Stomach smooth muscle (tissue), 2 donors: Measurements from ENCODE around the gene BIN2.
"Not testable (repeated sequence)": the region's sequence is repeated elsewhere in the genome, so short reads cannot be mapped to it uniquely, and the experiment has no call there.

Source experiments
- H3K27ac ChIP-seq: one replicate; pipeline ENCODE4 v1.7.0; 2013; ENCODE audit warnings: mild to moderate bottlenecking, low read length, inconsistent platforms
- H3K27me3 ChIP-seq, 2 donors: one replicate each; pipeline ENCODE4 v1.7.0; 2013; ENCODE audit warnings: low read length in 2 of 2; ENCODE audit not compliant: insufficient read depth in 2 of 2, control insufficient read depth in 1 of 2
- H3K36me3 ChIP-seq, 2 donors: one replicate each; pipeline ENCODE4 v1.7.0; 2013; ENCODE audit warnings: low read length in 2 of 2; ENCODE audit not compliant: control insufficient read depth in 2 of 2, insufficient read depth in 2 of 2
- H3K4me1 ChIP-seq: one replicate; pipeline ENCODE4 v1.7.0; 2013; ENCODE audit warnings: low read length; ENCODE audit not compliant: control insufficient read depth, insufficient read depth
- H3K4me3 ChIP-seq, 2 donors: one replicate each; pipeline ENCODE4 v1.7.0; 2013; ENCODE audit warnings: low read length in 2 of 2
- H3K9ac ChIP-seq, 2 donors: one replicate each; pipeline ENCODE4 v1.7.0; 2013; ENCODE audit warnings: low read length in 2 of 2, mild to moderate bottlenecking in 1 of 2
- H3K9me3 ChIP-seq, 2 donors: one replicate each; pipeline ENCODE4 v1.7.0; 2013; ENCODE audit warnings: low read length in 2 of 2; ENCODE audit not compliant: control insufficient read depth in 2 of 2
- donor health status: healthy.
- donor health status: Pancreatic carcinoma.

Gene BIN2

DNA sequence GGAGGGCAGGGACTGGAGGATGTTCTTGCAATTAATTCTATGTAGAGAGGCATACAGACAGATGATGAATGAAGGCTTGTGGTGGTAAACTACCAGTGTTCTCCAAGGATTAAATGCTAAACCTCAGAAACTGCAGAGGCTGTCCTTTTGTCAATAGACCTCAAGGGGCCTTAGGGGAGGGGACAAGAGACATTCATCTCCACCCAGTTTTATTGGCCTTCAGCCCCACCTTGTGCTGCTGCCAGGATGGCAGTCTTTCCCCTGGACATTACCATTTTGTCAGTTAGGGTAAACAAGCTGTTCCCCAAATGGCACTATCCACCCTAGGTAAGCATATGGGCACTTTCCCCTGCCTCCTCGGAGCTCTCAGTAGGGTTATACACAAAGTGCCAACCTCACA, 48.9 kb downstream of the BIN2 start:
- Histone ChIP-seq H3K9me3 (no peaks in the 10 kb centered on the region), H3K4me1 (peaks cover 4% of the 10 kb centered on the region), H3K27me3 (peaks cover 8 to 11% of the 10 kb centered on the region in 2 donors), H3K4me3 (no peak overlapping the region), H3K9ac (no peak overlapping the region), H3K27ac (no peak overlapping the region), H3K36me3 (no peaks in the 10 kb centered on the region)

DNA sequence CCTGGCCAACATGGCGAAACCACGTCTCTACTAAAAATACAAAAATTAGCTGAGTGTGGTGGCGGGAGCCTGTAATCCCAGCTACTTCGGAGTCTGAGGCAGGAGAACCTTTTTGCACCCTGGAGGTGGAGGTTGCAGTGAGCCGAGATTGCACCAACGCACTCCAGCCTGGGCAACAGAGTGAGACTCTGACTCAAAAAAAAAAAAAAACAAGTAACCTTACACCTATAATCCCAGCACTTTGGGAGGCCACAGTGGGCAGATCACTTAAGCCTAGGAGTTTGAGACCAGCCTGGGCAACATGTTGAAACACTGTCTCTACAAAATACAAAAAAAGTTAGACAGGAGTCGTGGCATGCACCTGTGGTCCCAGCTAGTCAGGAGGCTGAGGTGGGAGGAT, 51.2 kb downstream of the BIN2 start:
- H3K4me3 ChIP-seq, H3K36me3 ChIP-seq, H3K4me1 ChIP-seq, H3K27ac ChIP-seq, H3K9ac ChIP-seq, H3K9me3 ChIP-seq: not testable (repeated sequence)
- H3K27me3 ChIP-seq, result peaks cover 9 to 14% of the 10 kb centered on the region in 2 donors

DNA sequence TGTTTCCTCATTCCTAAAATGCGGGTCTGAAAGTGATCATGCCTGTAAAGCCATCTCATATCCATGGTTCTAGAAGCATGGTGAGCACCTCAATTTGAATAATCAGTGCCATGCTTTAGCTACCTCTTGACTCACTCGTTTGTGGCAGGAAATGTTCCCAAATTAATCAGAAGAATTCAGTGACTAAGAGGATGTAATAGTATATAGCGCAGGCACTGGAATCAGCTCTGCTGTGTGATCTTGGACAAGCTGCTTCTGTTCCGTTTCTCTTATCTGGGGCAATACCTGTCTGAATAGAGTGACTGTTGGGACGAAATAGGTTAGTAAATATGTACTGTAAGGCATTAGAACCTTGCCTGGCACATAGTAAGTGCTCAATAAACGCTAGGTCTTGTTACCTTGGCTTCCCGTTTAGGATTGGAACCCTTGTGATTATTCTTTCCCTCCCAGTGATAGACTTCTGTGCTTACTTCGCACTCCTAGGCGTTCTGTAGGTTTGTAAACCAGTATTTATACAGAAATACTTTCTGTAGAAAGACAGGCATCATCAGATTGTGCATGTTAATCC, 52.9 kb downstream of the BIN2 start:
- Histone ChIP-seq H3K9ac (peak overlapping the region; percentile 26 to 42), H3K4me1 (peaks cover 9% of the 10 kb centered on the region), H3K4me3 (peak overlapping the region; percentile 60 to 78)

DNA sequence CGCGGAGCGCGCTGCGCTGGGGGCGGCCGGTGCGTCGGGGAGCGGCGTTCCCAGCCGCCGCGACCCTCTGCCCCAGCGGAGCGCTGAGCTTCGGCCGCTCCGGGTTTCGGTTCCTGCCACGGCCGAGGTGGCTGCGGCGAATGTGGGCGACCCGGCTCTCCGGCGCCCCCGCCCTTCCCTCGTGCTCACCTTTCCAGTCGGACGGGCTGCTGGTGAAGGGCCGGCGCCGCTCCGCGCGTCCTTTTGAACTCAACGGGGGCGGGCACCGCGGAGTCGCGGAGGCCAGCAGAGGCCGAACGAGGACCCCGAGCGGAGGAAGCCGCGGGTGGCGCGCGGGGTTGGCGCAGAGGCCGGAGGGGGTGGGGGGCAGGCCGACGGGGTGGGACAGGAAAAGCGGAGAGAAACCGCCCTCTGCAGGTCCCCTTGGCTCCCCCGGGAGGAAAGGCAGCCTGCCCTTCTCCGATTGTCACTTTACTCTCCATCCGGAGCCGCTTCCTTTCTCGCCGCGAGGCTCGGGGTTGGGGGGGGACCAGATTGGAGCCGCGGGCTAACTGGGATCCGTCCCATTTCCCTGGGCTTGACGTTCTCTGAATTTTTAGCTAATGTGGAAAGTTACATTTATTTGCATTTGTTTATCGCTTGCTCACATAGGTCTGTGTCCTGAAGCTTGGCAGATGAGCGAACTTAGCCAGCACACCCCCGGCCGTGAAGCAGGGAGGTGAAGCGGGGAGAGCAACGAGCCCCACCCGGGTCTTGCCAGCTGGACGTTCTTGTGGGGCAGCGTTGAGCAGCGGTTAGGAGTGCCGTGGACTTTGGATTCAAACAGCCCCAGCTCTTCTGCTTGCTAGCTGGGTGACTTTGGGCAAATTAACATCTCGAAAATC, 53.7 kb downstream of the BIN2 start, which contains the start of gene SMAGP:
TSS of gene SMAGP (minus strand) at position 349 of the 884 bp plus-strand sequence. CDS start 1,137 bp downstream, outside the sequence.
- peaks cover 9% of the 10 kb centered on the region for H3K4me1 ChIP-seq
- no peaks in the 10 kb centered on the region for H3K9me3 ChIP-seq
- peak within 1 kb of the TSS; percentile 26 to 42 for H3K9ac ChIP-seq
- peaks cover 9 to 14% of the 10 kb centered on the region in 2 donors for H3K27me3 ChIP-seq
- no peak within 1 kb of the TSS for H3K27ac ChIP-seq
- H3K4me3 ChIP-seq, result peak within 1 kb of the TSS; percentile 60 to 78
- H3K36me3 ChIP-seq, result no peaks in the 10 kb centered on the region

More for the DNA sequence above, 52.9 kb downstream of the BIN2 start:
- Histone ChIP-seq H3K27me3 (peaks cover 9 to 14% of the 10 kb centered on the region in 2 donors), H3K36me3 (no peaks in the 10 kb centered on the region), H3K27ac (no peak overlapping the region), H3K9me3 (no peaks in the 10 kb centered on the region)

DNA sequence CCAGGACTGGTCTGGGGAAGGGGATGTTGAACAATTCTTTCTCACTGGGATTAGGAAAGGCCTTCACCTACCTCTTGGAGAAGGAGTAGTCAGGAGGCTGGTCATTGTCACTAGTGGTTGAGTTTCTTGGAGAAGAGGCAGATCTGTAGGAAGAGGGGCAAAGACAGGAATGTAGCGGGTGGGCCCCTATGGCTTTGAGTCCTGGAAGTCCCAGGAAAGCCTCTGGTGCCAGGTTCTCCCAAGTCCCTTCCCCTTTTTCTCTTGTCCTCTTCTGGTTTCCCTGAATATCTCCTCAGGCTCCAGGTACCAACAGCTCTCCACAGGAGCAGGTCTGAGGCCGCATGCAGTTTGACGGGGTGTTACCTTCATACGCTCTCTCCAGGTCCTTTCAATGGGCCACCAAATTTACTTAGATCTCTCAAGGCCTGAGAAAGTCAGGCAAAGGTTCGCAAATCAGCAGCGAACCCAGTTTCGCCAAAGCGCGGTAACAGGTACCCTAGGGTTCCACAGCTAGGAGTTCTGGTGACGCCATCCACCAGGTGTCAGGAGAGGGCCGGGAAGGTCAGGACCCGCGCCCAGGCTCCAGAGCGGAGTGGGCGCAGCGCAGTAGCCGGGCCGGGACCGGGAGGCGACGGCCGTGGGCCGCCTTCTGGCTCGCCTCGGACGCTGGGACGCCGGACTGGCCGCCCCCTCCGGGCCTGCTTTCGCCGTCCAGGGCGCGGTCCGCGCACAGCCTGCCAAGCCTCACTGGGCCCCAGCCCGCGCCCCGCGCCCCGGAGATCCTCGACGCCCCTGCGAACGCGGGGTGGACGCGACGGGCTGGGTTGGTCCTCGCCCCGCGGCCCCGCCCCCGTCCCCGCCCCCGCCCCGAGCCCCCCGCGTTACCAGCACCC, 54.6 kb downstream of the BIN2 start:
- Histone ChIP-seq H3K4me3 (peak overlapping the region in 1 of 2 donors; percentile 78), H3K9ac (no peak overlapping the region), H3K4me1 (peaks cover 9% of the 10 kb centered on the region), H3K27me3 (peaks cover 9 to 14% of the 10 kb centered on the region in 2 donors), H3K36me3 (no peaks in the 10 kb centered on the region), H3K9me3 (no peaks in the 10 kb centered on the region), H3K27ac (no peak overlapping the region)

DNA sequence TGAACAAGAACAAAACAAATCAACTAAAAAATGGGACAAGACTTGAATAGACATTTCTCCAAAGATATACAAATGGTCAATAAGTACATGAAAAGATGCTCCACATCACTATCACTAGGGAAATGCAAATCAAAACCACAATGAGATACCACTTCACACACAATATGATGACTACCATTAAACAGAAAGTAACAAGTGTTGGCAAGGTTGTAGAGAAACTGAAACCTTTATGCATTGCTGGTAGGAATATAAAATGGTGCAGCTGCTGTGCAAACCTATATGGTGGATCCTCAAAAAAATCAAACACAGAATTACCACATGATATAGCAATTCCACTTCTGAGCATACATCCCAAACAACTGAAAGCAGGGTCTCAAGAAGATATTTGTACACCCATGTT, 59.0 kb downstream of the BIN2 start:
- no peak overlapping the region for H3K4me3 ChIP-seq
- H3K27ac ChIP-seq, result no peak overlapping the region

DNA sequence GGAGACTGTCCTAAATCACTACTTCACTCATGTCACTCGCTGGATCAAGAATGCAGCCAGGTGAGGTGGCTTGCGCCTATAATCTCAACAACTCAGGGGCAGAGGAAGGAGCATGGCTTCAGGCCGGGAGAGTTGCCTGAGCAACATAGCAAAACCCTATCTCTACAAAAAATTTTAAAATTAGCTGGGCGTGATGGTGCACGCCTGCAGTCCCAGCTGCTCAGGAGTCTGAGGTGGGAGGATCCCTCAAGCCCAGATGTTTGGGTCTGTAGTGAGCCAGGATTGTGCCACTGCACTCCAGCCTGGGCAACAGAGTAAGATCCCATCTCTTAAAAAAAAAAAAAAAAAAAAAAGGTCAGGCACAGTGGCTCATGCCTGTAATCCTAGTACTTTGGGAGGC, 59.7 kb downstream of the BIN2 start:
- H3K9ac ChIP-seq, result no peak overlapping the region
- peaks cover 0 to 1% of the 10 kb centered on the region in 2 donors for H3K27me3 ChIP-seq
- H3K27ac ChIP-seq, result no peak overlapping the region
- H3K4me3 ChIP-seq, result no peak overlapping the region
- no peaks in the 10 kb centered on the region for H3K36me3 ChIP-seq
- H3K9me3 ChIP-seq, result no peaks in the 10 kb centered on the region
- peaks cover 1% of the 10 kb centered on the region for H3K4me1 ChIP-seq

More for the DNA sequence above, 59.0 kb downstream of the BIN2 start:
- Histone ChIP-seq H3K9me3 (no peaks in the 10 kb centered on the region), H3K9ac (no peak overlapping the region), H3K4me1 (peaks cover 5% of the 10 kb centered on the region), H3K27me3 (peaks cover 2 to 3% of the 10 kb centered on the region in 2 donors), H3K36me3 (no peaks in the 10 kb centered on the region)

DNA sequence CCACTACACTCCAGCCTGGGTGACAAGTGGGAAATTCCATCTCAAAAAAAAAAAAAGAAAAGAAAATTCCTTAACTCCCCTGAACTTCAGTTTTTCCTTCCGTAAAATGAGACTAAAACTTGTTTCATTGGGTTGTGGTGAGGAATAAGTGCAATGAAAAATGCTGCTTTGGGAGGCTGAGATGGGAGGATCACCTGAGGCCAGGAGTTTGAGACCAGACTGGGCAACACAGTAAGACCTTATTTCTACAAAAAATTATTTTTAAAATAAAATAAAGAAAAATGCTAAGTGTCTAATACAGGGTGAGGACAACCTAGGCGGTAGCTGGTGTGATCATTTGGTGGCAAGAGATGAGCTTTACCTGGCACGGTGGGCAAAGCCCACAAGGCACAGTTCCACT, 60.6 kb downstream of the BIN2 start:
- Histone ChIP-seq H3K36me3 (no peaks in the 10 kb centered on the region), H3K27ac (no peak overlapping the region), H3K4me1 (no peaks in the 10 kb centered on the region), H3K9ac (no peak overlapping the region), H3K27me3 (no peaks in the 10 kb centered on the region), H3K9me3 (no peaks in the 10 kb centered on the region), H3K4me3 (no peak overlapping the region)

DNA sequence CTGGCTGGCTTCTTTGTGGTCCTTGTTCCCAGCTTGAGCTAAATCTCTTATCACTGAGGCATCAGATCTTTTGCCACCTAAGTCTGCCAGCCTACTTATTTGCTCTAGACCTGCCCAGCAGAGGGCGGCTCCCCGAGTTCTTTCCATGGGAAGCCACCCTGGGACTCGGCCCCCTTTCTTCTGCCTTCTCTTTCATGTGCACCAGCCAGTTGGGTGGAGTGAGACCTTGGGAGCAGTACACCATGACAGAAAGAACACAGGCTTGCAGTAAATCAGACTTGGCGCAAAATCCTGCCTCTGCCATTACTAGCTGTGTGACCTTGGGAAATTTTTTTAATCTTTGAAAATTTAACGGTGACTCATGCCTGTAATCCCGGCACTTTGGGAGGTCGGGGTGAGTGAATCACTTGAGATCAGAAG, 61.2 kb downstream of the BIN2 start:
- no peaks in the 10 kb centered on the region for H3K4me1 ChIP-seq
- no peak overlapping the region for H3K27ac ChIP-seq
- no peaks in the 10 kb centered on the region for H3K27me3 ChIP-seq
- H3K36me3 ChIP-seq, result no peaks in the 10 kb centered on the region
- H3K9me3 ChIP-seq, result no peaks in the 10 kb centered on the region
- no peak overlapping the region for H3K4me3 ChIP-seq
- no peak overlapping the region for H3K9ac ChIP-seq

DNA sequence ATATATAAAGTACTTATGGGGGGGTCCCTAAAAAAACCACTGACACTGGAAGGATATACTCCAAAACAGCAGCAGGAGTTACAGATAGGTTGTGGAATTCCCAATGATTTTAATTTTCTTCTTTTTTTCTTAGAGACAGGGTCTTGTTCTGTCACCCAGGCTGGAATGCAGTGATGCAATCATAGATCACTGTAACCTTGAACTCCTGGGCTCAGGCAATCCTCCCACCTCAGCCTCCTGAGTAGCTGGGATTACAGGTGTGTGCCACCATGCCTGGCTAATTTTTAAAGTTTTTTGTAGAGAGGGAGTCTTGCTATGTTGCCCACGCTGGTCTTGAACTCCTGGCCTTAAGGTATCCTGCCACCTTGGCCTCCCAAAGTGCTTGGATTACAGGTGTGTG, 64.4 kb downstream of the BIN2 start:
- H3K27me3 ChIP-seq, H3K36me3 ChIP-seq, H3K9ac ChIP-seq, H3K4me1 ChIP-seq, H3K4me3 ChIP-seq, H3K9me3 ChIP-seq, H3K27ac ChIP-seq: not testable (repeated sequence)
